Measurements from ENCODE around the gene KRTAP4-7. TPM values are rescaled to one million over a fixed set of nuclear protein-coding genes. Genes with fewer than 3 reads are reported as not detected.
"Not testable (repeated sequence)": the region's sequence is repeated elsewhere in the genome, so short reads cannot be mapped to it uniquely, and the experiment has no call there.

The KRTAP4-7 gene
- total RNA-seq, 1 donor from 2014 or later, result not detected

- DNase-seq (no peak), ATAC-seq (no peak)
- TF ChIP-seq CTCF (IDR thresholded peaks at IDR 0.05), result no peak
- peaks cover 28% of the 10 kb centered on the region for H3K27me3 ChIP-seq (ENCODE audit: low read depth)
- H3K9me3 ChIP-seq, result no peaks in the 10 kb centered on the region
- no peaks in the 10 kb centered on the region for H3K36me3 ChIP-seq
- no peak overlapping the region for H3K4me3 ChIP-seq
- no peaks in the 10 kb centered on the region for H3K4me1 ChIP-seq
- H3K27ac ChIP-seq, result no peak overlapping the region
- intact Hi-C loops (cut with DNase I), result no loop called here
Measured at GRCh38 chr17:41058741-41059140, 25.2 kb upstream of the KRTAP4-7 start.

DNA sequence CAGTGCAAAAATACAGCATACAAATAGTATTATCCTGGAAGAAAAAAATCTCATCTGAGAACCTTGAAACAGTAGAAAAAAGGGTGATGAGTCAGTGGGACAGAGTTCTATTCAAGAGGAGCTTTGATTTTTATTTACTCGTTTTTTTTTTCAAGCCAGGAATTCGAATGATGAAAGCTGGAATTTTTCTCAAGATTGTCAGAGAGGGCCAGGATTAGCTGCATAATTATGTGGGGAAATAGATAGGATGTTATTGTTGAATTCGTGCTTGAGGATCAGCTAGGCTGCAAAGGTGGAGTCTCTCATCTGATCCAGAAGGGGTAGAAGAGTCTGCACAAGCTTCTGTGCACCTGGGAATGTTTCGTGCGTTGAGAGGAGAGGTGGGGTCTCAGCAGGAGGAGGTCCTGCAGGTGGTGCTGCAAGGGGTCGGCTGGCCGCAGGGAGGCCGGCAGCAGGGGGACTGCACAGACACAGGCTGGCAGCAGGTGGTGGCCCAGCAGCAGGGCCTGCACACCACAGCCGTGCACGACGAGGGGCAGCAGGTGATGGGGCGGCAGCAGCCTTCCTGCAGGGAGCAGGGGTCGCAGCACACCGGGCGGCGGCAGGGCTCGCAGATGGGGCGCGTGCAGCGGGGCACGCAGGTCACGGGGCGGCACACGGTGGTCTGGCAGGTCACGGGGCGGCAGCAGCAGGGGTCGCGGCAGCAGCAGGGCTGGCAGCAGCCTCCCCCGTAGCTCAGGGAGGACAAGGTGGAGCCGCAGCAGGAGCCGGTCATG is 24.5 kb upstream of the KRTAP4-7 start:
- H3K27ac ChIP-seq; ATAC-seq; DNase-seq; H3K4me1 ChIP-seq; H3K9me3 ChIP-seq; H3K36me3 ChIP-seq; intact Hi-C loops (cut with DNase I); H3K4me3 ChIP-seq: not testable (repeated sequence)
- H3K27me3 ChIP-seq (ENCODE audit: low read depth), result peaks cover 28% of the 10 kb centered on the region

GRCh38 chr17:41060052-41060604 is 23.8 kb upstream of the KRTAP4-7 start, which contains the start of gene KRTAP2-3:
Gene KRTAP2-3, minus strand, starts transcription at chr17:41060114. Its CDS starts 64 bp downstream, at chr17:41060050.
- H3K27ac ChIP-seq, result no peak within 1 kb of the TSS
- no peak for DNase-seq
- H3K36me3 ChIP-seq, result no peaks in the 10 kb centered on the region
- H3K9me3 ChIP-seq, result no peaks in the 10 kb centered on the region
- TF ChIP-seq CTCF (IDR thresholded peaks at IDR 0.05), result no peak
- H3K4me1 ChIP-seq, result no peaks in the 10 kb centered on the region
- H3K4me3 ChIP-seq, result no peak within 1 kb of the TSS
- peaks cover 28% of the 10 kb centered on the region for H3K27me3 ChIP-seq (ENCODE audit: low read depth)
- ATAC-seq, result no peak
- intact Hi-C loops (cut with DNase I), result no loop called here

DNA sequence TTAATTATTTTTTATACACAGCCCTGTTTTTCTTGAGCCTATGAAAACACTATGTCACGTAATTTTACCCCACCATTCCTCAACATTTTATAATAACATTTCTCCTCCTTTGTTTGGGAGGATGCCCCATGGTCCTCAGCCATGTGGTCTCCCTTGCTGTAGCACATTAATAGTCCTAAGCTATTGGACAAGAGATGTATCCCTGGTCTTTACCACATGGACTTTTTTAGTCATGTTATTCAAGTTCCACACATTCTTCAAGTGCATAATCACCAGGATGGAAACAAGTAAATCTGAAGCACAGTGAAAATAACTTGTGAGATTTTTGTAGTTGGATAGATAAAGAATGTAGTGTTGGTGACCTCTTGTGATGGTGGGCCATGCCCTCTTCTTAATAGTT is 22.0 kb upstream of the KRTAP4-7 start:
- Histone ChIP-seq H3K27ac (no peak overlapping the region), H3K4me3 (no peak overlapping the region), H3K4me1 (no peaks in the 10 kb centered on the region), H3K27me3 (ENCODE audit: low read depth) (peaks cover 28% of the 10 kb centered on the region), H3K9me3 (no peaks in the 10 kb centered on the region), H3K36me3 (no peaks in the 10 kb centered on the region)
- intact Hi-C loops (cut with DNase I), result no loop called here
- no peak for TF ChIP-seq CTCF (IDR thresholded peaks at IDR 0.05)
- ATAC-seq, result no peak
- no peak for DNase-seq

- no peak overlapping the region for H3K4me3 ChIP-seq
- no peak for TF ChIP-seq CTCF (IDR thresholded peaks at IDR 0.05)
- H3K27me3 ChIP-seq (ENCODE audit: low read depth), result peaks cover 27% of the 10 kb centered on the region
- intact Hi-C loops (cut with DNase I), result no loop called here
- H3K9me3 ChIP-seq, result no peaks in the 10 kb centered on the region
- no peaks in the 10 kb centered on the region for H3K36me3 ChIP-seq
- ATAC-seq (no peak), DNase-seq (no peak)
- H3K4me1 ChIP-seq, result no peaks in the 10 kb centered on the region
- no peak overlapping the region for H3K27ac ChIP-seq
Measured at GRCh38 chr17:41063449-41063848, 20.5 kb upstream of the KRTAP4-7 start.

- Histone ChIP-seq H3K27ac (no peak overlapping the region), H3K36me3 (no peaks in the 10 kb centered on the region), H3K4me3 (no peak overlapping the region), H3K27me3 (ENCODE audit: low read depth) (peaks cover 19% of the 10 kb centered on the region), H3K9me3 (no peaks in the 10 kb centered on the region), H3K4me1 (no peaks in the 10 kb centered on the region)
- no peak for DNase-seq
- intact Hi-C loops (cut with DNase I), result no loop called here
- TF ChIP-seq CTCF (IDR thresholded peaks at IDR 0.05), result no peak
- ATAC-seq, result no peak
Measured at GRCh38 chr17:41064301-41064700, 19.6 kb upstream of the KRTAP4-7 start.

- ATAC-seq; H3K4me3 ChIP-seq; H3K36me3 ChIP-seq; intact Hi-C loops (cut with DNase I); DNase-seq; H3K27ac ChIP-seq; H3K4me1 ChIP-seq; H3K9me3 ChIP-seq: not testable (repeated sequence)
- peaks cover 16% of the 10 kb centered on the region for H3K27me3 ChIP-seq (ENCODE audit: low read depth)
Measured at GRCh38 chr17:41065016-41065689, 18.8 kb upstream of the KRTAP4-7 start.

Data from lower lobe of right lung (tissue), 2 donors.